ENCODE results near the gene LRWD1.

Gene LRWD1

DNA sequence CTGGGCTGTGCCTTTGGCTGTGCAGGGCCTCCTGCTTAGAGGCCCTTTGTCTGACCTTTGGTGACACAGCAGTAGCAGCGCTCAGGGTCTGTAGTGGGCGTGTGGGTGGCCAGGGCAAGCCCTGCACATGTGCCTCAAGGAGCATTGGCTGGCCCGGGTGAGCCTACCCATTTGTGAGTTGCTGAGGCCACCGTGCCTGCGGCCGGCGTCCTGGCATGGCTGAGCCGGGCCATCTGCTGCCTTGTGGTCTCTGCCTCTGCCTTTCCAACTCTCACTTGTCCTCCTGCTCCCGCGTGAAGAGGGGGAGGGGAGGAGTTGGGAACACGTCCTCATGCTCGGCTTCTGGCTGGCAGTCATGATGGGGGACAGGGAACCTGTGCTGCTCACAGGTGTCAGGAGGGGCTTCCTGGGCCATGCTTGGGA is 40.6 kb upstream of the LRWD1 start:
- H3K27ac ChIP-seq (ENCODE audit: extremely low read depth, low read depth, low read length): no peak overlapping the region
- ChIA-PET CTCF (no interaction called here), POLR2A (interaction anchor here (1.0 kb wide), 1 partner anchor 11 kb away, joined by 3 read pairs; no protein-coding TSS in a partner anchor)
- H3K36me3 ChIP-seq (ENCODE audit: control insufficient read depth in 2 of 2, insufficient read depth in 1 of 2, low read length in 2 of 2): peaks cover 11 to 59% of the 10 kb centered on the region in 2 experiments; a peak in 2 of 3 replicates
- no peak overlapping the region for H3K4me3 ChIP-seq (ENCODE audit: low read depth, low read length)
- no peak for TF ChIP-seq ZNF223 (tag by site-specific recombination; IDR thresholded peaks at IDR 0.05)
- no peak for TF ChIP-seq ZNF654 (tag by site-specific recombination; IDR thresholded peaks at IDR 0.05; ENCODE audit: low read depth)
- TF ChIP-seq ZNF24 (tag by site-specific recombination; IDR thresholded peaks at IDR 0.05): no peak
- TF ChIP-seq, protein P1, sequence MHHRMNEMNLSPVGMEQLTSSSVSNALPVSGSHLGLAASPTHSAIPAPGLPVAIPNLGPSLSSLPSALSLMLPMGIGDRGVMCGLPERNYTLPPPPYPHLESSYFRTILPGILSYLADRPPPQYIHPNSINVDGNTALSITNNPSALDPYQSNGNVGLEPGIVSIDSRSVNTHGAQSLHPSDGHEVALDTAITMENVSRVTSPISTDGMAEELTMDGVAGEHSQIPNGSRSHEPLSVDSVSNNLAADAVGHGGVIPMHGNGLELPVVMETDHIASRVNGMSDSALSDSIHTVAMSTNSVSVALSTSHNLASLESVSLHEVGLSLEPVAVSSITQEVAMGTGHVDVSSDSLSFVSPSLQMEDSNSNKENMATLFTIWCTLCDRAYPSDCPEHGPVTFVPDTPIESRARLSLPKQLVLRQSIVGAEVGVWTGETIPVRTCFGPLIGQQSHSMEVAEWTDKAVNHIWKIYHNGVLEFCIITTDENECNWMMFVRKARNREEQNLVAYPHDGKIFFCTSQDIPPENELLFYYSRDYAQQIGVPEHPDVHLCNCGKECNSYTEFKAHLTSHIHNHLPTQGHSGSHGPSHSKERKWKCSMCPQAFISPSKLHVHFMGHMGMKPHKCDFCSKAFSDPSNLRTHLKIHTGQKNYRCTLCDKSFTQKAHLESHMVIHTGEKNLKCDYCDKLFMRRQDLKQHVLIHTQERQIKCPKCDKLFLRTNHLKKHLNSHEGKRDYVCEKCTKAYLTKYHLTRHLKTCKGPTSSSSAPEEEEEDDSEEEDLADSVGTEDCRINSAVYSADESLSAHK (tag by site-specific recombination; IDR thresholded peaks at IDR 0.05): no peak
- no peak for TF ChIP-seq ZNF138 (tag by site-specific recombination; IDR thresholded peaks at IDR 0.05; ENCODE audit: borderline replicate concordance)
- no peak for TF ChIP-seq ZFP37 (tag by site-specific recombination; IDR thresholded peaks at IDR 0.05)
- TF ChIP-seq ZNF677 (tag by site-specific recombination; IDR thresholded peaks at IDR 0.05): no peak
- H3K9me3 ChIP-seq (ENCODE audit: control insufficient read depth, insufficient read depth, low read depth, low read length): no peaks in the 10 kb centered on the region
- no peaks in the 10 kb centered on the region for H3K4me1 ChIP-seq (ENCODE audit: control insufficient read depth, insufficient read depth, low read length)

DNA sequence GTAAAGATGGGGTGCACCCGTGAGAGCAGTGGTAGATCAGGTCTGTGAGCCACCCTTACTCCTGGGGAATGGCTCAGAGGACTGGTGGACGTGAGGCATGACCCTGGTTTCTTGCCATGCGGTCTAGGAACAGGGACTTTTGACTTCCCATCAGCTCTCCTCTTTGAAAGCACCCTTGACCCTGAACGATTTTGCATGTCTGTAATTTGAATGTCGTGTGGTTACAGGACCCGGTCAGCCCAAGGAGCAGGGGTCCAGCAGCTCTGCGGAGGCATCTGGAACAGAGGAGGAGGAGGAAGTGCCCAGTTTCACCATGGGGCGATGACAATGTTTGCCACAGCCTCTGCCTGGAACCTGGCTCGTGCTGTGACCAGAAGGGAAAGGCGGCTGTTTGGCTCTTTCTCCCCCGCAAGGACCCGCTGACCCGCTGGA is 40.0 kb upstream of the LRWD1 start:
- H3K27ac ChIP-seq (ENCODE audit: extremely low read depth, low read depth, low read length): no peak overlapping the region
- TF ChIP-seq ZNF571 (tag by site-specific recombination; IDR thresholded peaks at IDR 0.05): no peak
- TF ChIP-seq, protein P2, sequence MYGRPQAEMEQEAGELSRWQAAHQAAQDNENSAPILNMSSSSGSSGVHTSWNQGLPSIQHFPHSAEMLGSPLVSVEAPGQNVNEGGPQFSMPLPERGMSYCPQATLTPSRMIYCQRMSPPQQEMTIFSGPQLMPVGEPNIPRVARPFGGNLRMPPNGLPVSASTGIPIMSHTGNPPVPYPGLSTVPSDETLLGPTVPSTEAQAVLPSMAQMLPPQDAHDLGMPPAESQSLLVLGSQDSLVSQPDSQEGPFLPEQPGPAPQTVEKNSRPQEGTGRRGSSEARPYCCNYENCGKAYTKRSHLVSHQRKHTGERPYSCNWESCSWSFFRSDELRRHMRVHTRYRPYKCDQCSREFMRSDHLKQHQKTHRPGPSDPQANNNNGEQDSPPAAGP (tag by site-specific recombination; IDR thresholded peaks at IDR 0.05): no peak
- H3K36me3 ChIP-seq (ENCODE audit: control insufficient read depth in 2 of 2, insufficient read depth in 1 of 2, low read length in 2 of 2): peaks cover 11 to 56% of the 10 kb centered on the region in 2 experiments; a peak in 2 of 3 replicates
- CTCF ChIA-PET: interaction anchor here (0.5 kb wide), 1 partner anchor 14 kb away, joined by 3 read pairs; no protein-coding TSS in a partner anchor
- POLR2A ChIA-PET: interaction anchor here (1.0 kb wide), 1 partner anchor 10 kb away, joined by 3 read pairs; no protein-coding TSS in a partner anchor
- no peaks in the 10 kb centered on the region for H3K4me1 ChIP-seq (ENCODE audit: control insufficient read depth, insufficient read depth, low read length)
- no peaks in the 10 kb centered on the region for H3K9me3 ChIP-seq (ENCODE audit: control insufficient read depth, insufficient read depth, low read depth, low read length)
- no peak overlapping the region for H3K4me3 ChIP-seq (ENCODE audit: low read depth, low read length)

DNA sequence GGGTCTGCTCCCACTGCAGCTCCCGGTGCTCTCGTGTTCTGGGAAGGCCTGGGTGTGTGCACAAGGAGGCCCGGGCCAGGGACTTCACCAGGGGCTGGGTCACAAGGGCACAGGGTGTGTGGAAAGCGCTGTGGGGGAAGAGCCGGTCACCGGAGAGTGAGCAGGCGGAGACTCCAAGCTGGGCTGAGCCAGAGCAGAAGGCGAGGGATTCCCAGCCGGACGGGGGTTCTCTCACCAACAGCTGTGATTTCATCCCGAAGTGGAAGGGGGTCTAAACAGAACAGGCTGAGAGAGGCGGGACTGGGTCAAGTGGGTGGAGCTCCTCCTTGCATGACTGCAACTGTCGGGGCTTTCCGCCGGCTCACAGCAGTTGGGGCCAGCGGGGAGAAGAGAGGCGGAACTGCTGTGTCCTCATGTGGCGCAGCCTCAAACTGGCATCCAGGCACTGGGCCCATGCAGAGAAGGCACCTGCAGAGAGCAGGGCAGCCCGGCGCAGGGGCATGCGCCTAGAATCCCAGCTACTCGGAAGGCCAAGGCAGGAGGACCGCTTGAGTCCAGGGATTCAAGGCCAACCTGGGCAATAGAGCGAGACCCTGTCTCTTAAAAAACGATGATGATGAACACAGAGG is 39.0 kb upstream of the LRWD1 start:
- Histone ChIP-seq H3K9me3 (ENCODE audit: control insufficient read depth, insufficient read depth, low read depth, low read length) (no peaks in the 10 kb centered on the region), H3K4me3 (ENCODE audit: low read depth, low read length) (no peak overlapping the region), H3K36me3 (ENCODE audit: control insufficient read depth in 2 of 2, insufficient read depth in 1 of 2, low read length in 2 of 2) (peaks cover 11 to 46% of the 10 kb centered on the region in 2 experiments; a peak in 2 of 3 replicates), H3K27ac (ENCODE audit: extremely low read depth, low read depth, low read length) (no peak overlapping the region), H3K4me1 (ENCODE audit: control insufficient read depth, insufficient read depth, low read length) (no peaks in the 10 kb centered on the region)
- ChIA-PET POLR2A (no interaction called here), CTCF (interaction anchor here (0.5 to 0.6 kb wide), 3 partner anchors 15 to 1331 kb away, joined by 3 read pairs; no protein-coding TSS in a partner anchor)
- TF ChIP-seq, protein P3, sequence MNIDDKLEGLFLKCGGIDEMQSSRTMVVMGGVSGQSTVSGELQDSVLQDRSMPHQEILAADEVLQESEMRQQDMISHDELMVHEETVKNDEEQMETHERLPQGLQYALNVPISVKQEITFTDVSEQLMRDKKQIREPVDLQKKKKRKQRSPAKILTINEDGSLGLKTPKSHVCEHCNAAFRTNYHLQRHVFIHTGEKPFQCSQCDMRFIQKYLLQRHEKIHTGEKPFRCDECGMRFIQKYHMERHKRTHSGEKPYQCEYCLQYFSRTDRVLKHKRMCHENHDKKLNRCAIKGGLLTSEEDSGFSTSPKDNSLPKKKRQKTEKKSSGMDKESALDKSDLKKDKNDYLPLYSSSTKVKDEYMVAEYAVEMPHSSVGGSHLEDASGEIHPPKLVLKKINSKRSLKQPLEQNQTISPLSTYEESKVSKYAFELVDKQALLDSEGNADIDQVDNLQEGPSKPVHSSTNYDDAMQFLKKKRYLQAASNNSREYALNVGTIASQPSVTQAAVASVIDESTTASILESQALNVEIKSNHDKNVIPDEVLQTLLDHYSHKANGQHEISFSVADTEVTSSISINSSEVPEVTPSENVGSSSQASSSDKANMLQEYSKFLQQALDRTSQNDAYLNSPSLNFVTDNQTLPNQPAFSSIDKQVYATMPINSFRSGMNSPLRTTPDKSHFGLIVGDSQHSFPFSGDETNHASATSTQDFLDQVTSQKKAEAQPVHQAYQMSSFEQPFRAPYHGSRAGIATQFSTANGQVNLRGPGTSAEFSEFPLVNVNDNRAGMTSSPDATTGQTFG (tag by site-specific recombination; IDR thresholded peaks at IDR 0.05; ENCODE audit: borderline replicate concordance): no peak
- peak; percentile 35; the same call in 1 of the 2 replicates for TF ChIP-seq ZIC2 (tag by site-specific recombination; IDR thresholded peaks at IDR 0.05)
